Activated CD8-positive, alpha-beta T cell treated with anti-CD3 and anti-CD28 coated beads for 36 hours (primary cell): Measurements from ENCODE around the gene HOXC5. TPM values are rescaled to one million over a fixed set of nuclear protein-coding genes. Genes with fewer than 3 reads are reported as not detected.

ENCODE experiments used
- ATAC-seq: fragments of 200-7000 bp; cut with Tn5 transposase; one replicate; pipeline ENCODE4 v1.10.0; 2021; ENCODE audit warnings: mild to moderate bottlenecking, moderate library complexity
- CTCF ChIA-PET: fragments of 350-600 bp; sonication (Branson Sonifier 250); formaldehyde crosslinking; loops from one replicate; lab custom pipeline; 2021; ENCODE audit warnings: antibody characterized with exemption; lab: Charles Lee
- POLR2A ChIA-PET: fragments of 350-600 bp; sonication (Branson Sonifier 250); formaldehyde crosslinking; loops from one replicate; lab custom pipeline; 2021; ENCODE audit warnings: antibody characterized with exemption; lab: Charles Lee
- DNase-seq: peaks from one replicate; pipeline ENCODE4 v3.0.0-alpha.2; 2020
- H3K27ac Mint-ChIP-seq: one replicate; pipeline ENCODE4 v1.8.0; 2021; ENCODE audit warnings: mild to moderate bottlenecking, mixed read lengths
- H3K27me3 Mint-ChIP-seq: one replicate; pipeline ENCODE4 v1.8.0; 2021; ENCODE audit warnings: mixed read lengths
- H3K36me3 Mint-ChIP-seq: one replicate; pipeline ENCODE4 v1.8.0; 2021; ENCODE audit warnings: low read depth, mixed read lengths
- H3K4me1 Mint-ChIP-seq: one replicate; pipeline ENCODE4 v1.8.0; 2021; ENCODE audit warnings: low read depth, mixed read lengths
- H3K4me3 Mint-ChIP-seq: one replicate; pipeline ENCODE4 v1.8.0; 2021; ENCODE audit warnings: mild to moderate bottlenecking, moderate library complexity, mixed read lengths
- H3K9me3 Mint-ChIP-seq: one replicate; pipeline ENCODE4 v1.8.0; 2021; ENCODE audit warnings: mixed read lengths
- intact Hi-C: fragments of 100-400 bp; cut with micrococcal nuclease; formaldehyde crosslinking; loops from one replicate; pipeline ENCODE4 v1.10.0; 2022
- total RNA-seq, 2 experiments: library from RNA; stranded (reverse); gene quantifications; one replicate each; pipeline ENCODE4 v1.2.3, GENCODE V29; 2021
- TF ChIP-seq, protein P1 (sequence below): fragments of 200-600 bp; IDR thresholded peaks from one replicate; pipeline ENCODE4 v1.8.0; 2022; ENCODE audit warnings: antibody characterized with exemption, mild to moderate bottlenecking

The HOXC5 gene
- total RNA-seq, 2 experiments from 2014 or later, result not detected

DNA sequence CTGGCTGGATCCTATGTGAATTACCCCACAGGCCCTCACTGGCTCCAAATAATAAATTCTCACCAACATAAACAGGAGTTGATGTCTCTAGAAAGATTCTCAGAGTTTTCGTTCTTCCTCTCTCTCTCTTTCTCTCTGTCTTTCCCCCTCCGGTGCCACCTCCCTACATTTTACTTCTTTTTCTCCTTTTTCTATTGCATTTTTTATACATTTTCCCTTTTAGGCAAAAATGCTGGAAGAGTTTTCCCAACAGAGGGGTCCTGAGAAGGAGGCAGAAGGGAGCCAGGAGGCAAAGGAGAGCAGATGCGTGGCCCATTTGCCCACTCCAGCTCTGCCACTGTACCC is 5.4 kb upstream of the HOXC5 start:
- ATAC-seq, result no peak
- H3K27me3 Mint-ChIP-seq, result peaks cover 74% of the 10 kb centered on the region
- H3K36me3 Mint-ChIP-seq, result no peaks in the 10 kb centered on the region
- DNase-seq, result no peak
- ChIA-PET POLR2A (interaction anchor here (0.6 kb wide), 1 partner anchor 350 kb away, joined by 5 read pairs; no protein-coding TSS in a partner anchor), CTCF (interaction anchor here (0.9 to 2.4 kb wide), 7 partner anchors 10 to 189 kb away, joined by 3 to 12 read pairs (median 3); no protein-coding TSS in a partner anchor)
- H3K9me3 Mint-ChIP-seq, result no peaks in the 10 kb centered on the region
- intact Hi-C loops, result loop anchor here (5.0 kb wide), 1 partner anchor 40 kb away; the partner anchor contains the start of gene HOXC10
- peaks cover 11% of the 10 kb centered on the region for H3K4me1 Mint-ChIP-seq
- no peak overlapping the region for H3K4me3 Mint-ChIP-seq
- TF ChIP-seq, protein P1, sequence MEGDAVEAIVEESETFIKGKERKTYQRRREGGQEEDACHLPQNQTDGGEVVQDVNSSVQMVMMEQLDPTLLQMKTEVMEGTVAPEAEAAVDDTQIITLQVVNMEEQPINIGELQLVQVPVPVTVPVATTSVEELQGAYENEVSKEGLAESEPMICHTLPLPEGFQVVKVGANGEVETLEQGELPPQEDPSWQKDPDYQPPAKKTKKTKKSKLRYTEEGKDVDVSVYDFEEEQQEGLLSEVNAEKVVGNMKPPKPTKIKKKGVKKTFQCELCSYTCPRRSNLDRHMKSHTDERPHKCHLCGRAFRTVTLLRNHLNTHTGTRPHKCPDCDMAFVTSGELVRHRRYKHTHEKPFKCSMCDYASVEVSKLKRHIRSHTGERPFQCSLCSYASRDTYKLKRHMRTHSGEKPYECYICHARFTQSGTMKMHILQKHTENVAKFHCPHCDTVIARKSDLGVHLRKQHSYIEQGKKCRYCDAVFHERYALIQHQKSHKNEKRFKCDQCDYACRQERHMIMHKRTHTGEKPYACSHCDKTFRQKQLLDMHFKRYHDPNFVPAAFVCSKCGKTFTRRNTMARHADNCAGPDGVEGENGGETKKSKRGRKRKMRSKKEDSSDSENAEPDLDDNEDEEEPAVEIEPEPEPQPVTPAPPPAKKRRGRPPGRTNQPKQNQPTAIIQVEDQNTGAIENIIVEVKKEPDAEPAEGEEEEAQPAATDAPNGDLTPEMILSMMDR, result no peak
- H3K27ac Mint-ChIP-seq, result no peak overlapping the region

DNA sequence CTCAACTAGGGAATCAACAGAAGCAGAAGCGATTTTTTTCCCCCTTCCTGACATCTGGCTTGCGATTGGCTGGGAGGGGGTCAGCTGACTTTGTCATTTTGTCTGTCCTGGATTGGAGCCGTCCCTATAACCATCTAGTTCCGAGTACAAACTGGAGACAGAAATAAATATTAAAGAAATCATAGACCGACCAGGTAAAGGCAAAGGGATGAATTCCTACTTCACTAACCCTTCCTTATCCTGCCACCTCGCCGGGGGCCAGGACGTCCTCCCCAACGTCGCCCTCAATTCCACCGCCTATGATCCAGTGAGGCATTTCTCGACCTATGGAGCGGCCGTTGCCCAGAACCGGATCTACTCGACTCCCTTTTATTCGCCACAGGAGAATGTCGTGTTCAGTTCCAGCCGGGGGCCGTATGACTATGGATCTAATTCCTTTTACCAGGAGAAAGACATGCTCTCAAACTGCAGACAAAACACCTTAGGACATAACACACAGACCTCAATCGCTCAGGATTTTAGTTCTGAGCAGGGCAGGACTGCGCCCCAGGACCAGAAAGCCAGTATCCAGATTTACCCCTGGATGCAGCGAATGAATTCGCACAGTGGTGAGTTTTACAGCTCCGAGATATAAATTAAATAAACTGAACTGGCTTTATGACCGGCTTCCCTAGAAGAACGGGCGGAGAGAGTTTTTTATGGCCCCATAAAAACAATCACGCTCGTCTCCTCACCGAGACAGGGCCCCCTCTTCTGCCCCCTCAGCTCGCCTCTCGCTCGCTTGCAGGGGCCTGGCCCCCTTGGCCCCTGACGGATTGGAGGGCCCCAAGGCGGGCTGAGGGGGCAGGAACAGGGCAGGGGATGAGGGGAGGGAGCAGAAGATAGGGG is 4.3 kb upstream of the HOXC5 start, which contains the start of gene HOXC6:
TSS of gene HOXC6 (plus strand) at position 127 of the 888 bp plus-strand sequence. CDS start at position 209, 82 bp downstream.
- ChIA-PET POLR2A (no interaction called here), CTCF (interaction anchor here (1.3 to 1.8 kb wide), 2 partner anchors 13 to 23 kb away, joined by 3 to 6 read pairs; no protein-coding TSS in a partner anchor)
- DNase-seq (no peak), ATAC-seq (no peak)
- Mint-ChIP-seq H3K4me1 (peaks cover 17% of the 10 kb centered on the region), H3K27ac (no peak within 1 kb of the TSS), H3K4me3 (no peak within 1 kb of the TSS), H3K36me3 (no peaks in the 10 kb centered on the region), H3K27me3 (peaks cover 73% of the 10 kb centered on the region), H3K9me3 (no peaks in the 10 kb centered on the region)
- TF ChIP-seq, protein P1, result no peak
- intact Hi-C loops, result loop anchor here (5.0 kb wide), 1 partner anchor 41 kb away; the partner anchor contains the start of gene HOXC10

DNA sequence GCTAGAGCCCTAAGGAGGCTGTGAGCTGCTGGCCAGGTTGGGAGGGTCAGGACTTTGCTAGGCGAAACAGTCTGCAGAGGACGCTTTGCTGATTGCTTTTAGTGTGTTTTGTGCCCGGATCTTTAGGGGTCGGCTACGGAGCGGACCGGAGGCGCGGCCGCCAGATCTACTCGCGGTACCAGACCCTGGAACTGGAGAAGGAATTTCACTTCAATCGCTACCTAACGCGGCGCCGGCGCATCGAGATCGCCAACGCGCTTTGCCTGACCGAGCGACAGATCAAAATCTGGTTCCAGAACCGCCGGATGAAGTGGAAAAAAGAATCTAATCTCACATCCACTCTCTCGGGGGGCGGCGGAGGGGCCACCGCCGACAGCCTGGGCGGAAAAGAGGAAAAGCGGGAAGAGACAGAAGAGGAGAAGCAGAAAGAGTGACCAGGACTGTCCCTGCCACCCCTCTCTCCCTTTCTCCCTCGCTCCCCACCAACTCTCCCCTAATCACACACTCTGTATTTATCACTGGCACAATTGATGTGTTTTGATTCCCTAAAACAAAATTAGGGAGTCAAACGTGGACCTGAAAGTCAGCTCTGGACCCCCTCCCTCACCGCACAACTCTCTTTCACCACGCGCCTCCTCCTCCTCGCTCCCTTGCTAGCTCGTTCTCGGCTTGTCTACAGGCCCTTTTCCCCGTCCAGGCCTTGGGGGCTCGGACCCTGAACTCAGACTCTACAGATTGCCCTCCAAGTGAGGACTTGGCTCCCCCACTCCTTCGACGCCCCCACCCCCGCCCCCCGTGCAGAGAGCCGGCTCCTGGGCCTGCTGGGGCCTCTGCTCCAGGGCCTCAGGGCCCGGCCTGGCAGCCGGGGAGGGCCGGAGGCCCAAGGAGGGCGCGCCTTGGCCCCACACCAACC is 3.1 kb upstream of the HOXC5 start:
- ATAC-seq, result no peak
- Mint-ChIP-seq H3K36me3 (no peaks in the 10 kb centered on the region), H3K4me3 (no peak overlapping the region), H3K27me3 (peaks cover 68% of the 10 kb centered on the region), H3K27ac (no peak overlapping the region), H3K4me1 (peaks cover 21% of the 10 kb centered on the region), H3K9me3 (no peaks in the 10 kb centered on the region)
- TF ChIP-seq, protein P1, result no peak
- no peak for DNase-seq
- ChIA-PET CTCF (interaction anchor here (0.8 to 5.6 kb wide), 7 partner anchors 24 to 177 kb away, joined by 3 to 140 read pairs (median 37); partner anchors contain the start of genes HOXC10, HOXC4 and SMUG1), POLR2A (interaction anchor here (1.4 kb wide), 1 partner anchor 24 kb away, joined by 3 read pairs; no protein-coding TSS in a partner anchor)
- intact Hi-C loops, result loop anchor here (5.0 kb wide), 1 partner anchor 42 kb away; the partner anchor contains the start of gene HOXC10

DNA sequence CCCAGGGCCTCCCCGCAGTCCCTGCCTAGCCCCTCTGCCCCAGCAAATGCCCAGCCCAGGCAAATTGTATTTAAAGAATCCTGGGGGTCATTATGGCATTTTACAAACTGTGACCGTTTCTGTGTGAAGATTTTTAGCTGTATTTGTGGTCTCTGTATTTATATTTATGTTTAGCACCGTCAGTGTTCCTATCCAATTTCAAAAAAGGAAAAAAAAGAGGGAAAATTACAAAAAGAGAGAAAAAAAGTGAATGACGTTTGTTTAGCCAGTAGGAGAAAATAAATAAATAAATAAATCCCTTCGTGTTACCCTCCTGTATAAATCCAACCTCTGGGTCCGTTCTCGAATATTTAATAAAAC is 2.4 kb upstream of the HOXC5 start:
- H3K4me1 Mint-ChIP-seq, result peaks cover 21% of the 10 kb centered on the region
- ATAC-seq, result no peak
- H3K36me3 Mint-ChIP-seq, result no peaks in the 10 kb centered on the region
- H3K4me3 Mint-ChIP-seq, result no peak overlapping the region
- ChIA-PET CTCF (interaction anchor here (0.8 to 5.6 kb wide), 7 partner anchors 23 to 177 kb away, joined by 3 to 140 read pairs (median 37); partner anchors contain the start of genes HOXC4 and SMUG1), POLR2A (interaction anchor here (1.4 kb wide), 1 partner anchor 25 kb away, joined by 3 read pairs; no protein-coding TSS in a partner anchor)
- H3K27me3 Mint-ChIP-seq, result peaks cover 72% of the 10 kb centered on the region
- TF ChIP-seq, protein P1, result no peak
- H3K27ac Mint-ChIP-seq, result no peak overlapping the region
- intact Hi-C loops, result no loop called here
- no peaks in the 10 kb centered on the region for H3K9me3 Mint-ChIP-seq
- no peak for DNase-seq
